A673 (cell line): ENCODE data around the gene CHKA. TPM values are rescaled to one million over a fixed set of nuclear protein-coding genes. Genes with fewer than 3 reads are reported as not detected.

Experiments
- BruUV-seq: library from RNA; stranded (reverse); fragments of 400-500 nt; replicated peaks from 2 replicates; lab custom pipeline; 2021; lab: Mats Ljungman, UMichigan
- CTCF ChIA-PET: fragments of 300-600 bp; sonication (Branson Sonifier 250); formaldehyde crosslinking; loops from one replicate; lab custom pipeline; 2022; ENCODE audit warnings: antibody characterized with exemption; lab: Charles Lee
- POLR2A ChIA-PET: fragments of 300-600 bp; sonication (Branson Sonifier 250); formaldehyde crosslinking; loops from one replicate; lab custom pipeline; 2022; ENCODE audit warnings: antibody characterized with exemption; ENCODE audit not compliant: low non-redundant PET; lab: Charles Lee
- DNase-seq: peaks from one replicate; pipeline ENCODE4 v3.0.0-alpha.2; 2015; ENCODE audit warnings: low spot score
- H3K27ac ChIP-seq: fragments of 200-600 bp; sonication (generic); 2 replicates; pipeline ENCODE4 v1.5.1; 2016; ENCODE audit warnings: mixed run types, low read depth, mild to moderate bottlenecking, mixed read lengths, antibody characterized with exemption, low read length; ENCODE audit not compliant: poor library complexity, severe bottlenecking
- H3K27me3 ChIP-seq: fragments of 200-600 bp; sonication (generic); replicated peaks from 2 replicates; pipeline ENCODE4 v1.6.1; 2017; ENCODE audit warnings: mixed run types, low read depth, mild to moderate bottlenecking, mixed read lengths, antibody characterized with exemption, low read length; ENCODE audit not compliant: insufficient read depth, poor library complexity
- H3K36me3 ChIP-seq: fragments of 200-600 bp; sonication (generic); 2 replicates; pipeline ENCODE4 v1.6.1; 2016; ENCODE audit warnings: mixed run types, mild to moderate bottlenecking, mixed read lengths, antibody characterized with exemption, low read length; ENCODE audit not compliant: insufficient read depth, poor library complexity, severe bottlenecking
- H3K4me1 ChIP-seq: fragments of 200-600 bp; sonication (generic); 2 replicates; pipeline ENCODE4 v1.6.1; 2017; ENCODE audit warnings: mixed run types, mild to moderate bottlenecking, mixed read lengths, antibody characterized with exemption, low read length; ENCODE audit not compliant: insufficient read depth, poor library complexity, severe bottlenecking
- H3K4me3 ChIP-seq: fragments of 200-600 bp; sonication (generic); 2 replicates; pipeline ENCODE4 v1.5.1; 2016; ENCODE audit warnings: low read depth, mixed run types, mild to moderate bottlenecking, mixed read lengths, low read length; ENCODE audit not compliant: poor library complexity, severe bottlenecking
- H3K9me3 ChIP-seq: fragments of 200-600 bp; sonication (generic); 2 replicates; pipeline ENCODE4 v1.6.1; 2016; ENCODE audit warnings: mixed run types, low read depth, mild to moderate bottlenecking, mixed read lengths, antibody characterized with exemption, low read length; ENCODE audit not compliant: poor library complexity, severe bottlenecking
- EZH2 ChIP-seq: fragments of 200-600 bp; sonication (generic); IDR thresholded peaks from 2 replicates; pipeline ENCODE4 v1.6.1; 2017; ENCODE audit warnings: borderline replicate concordance, low read depth, mild to moderate bottlenecking, mixed read lengths, antibody characterized with exemption, low read length; ENCODE audit not compliant: poor library complexity, severe bottlenecking
- intact Hi-C: fragments of 100-400 bp; cut with micrococcal nuclease; formaldehyde crosslinking; loops from one replicate; pipeline ENCODE4 v1.10.0; 2022; ENCODE audit not compliant: unreplicated experiment
- total RNA-seq: library from RNA; stranded (reverse); gene quantifications from 2 replicates; pipeline ENCODE4 v1.2.3, GENCODE V29; 2021
- TF ChIP-seq, protein P1 (sequence below): fragments of 300-800, 200-600 bp; sonication (generic); conservative IDR thresholded peaks from 2 replicates; pipeline ENCODE4 v1.5.1; 2017; ENCODE audit warnings: low read depth, mild to moderate bottlenecking, antibody characterized with exemption, low read length, moderate library complexity, mixed read lengths

CHKA gene
- total RNA-seq, 1 experiment from 2014 or later: 37.5 TPM

DNA sequence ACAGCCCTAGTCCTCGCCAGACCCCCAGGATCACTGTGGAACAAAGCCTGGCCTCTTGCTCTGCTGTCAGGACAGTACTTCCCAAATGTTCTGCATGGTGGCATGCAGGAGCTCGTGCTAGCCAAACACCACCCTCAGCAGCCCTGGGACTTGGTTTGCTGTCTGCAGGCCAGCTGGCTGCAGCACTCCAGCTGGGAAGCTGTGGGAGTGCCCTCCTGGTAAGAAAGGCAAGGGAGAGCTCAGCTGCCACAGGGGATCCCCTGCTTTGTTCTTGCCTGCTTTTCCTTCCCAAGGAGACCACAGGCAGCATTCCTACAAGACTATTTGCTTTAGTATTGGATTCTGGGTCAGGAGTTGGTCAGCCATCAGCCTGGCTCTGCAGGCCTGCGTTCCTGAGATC is 54.4 kb downstream of the CHKA start:
- CTCF ChIA-PET: no interaction called here
- H3K4me3 ChIP-seq: no peak overlapping the region
- no peak overlapping the region for H3K27ac ChIP-seq
- intact Hi-C loops: no loop called here
- no peaks in the 10 kb centered on the region for H3K4me1 ChIP-seq
- BruUV-seq: no TSS peak
- TF ChIP-seq, protein P1, sequence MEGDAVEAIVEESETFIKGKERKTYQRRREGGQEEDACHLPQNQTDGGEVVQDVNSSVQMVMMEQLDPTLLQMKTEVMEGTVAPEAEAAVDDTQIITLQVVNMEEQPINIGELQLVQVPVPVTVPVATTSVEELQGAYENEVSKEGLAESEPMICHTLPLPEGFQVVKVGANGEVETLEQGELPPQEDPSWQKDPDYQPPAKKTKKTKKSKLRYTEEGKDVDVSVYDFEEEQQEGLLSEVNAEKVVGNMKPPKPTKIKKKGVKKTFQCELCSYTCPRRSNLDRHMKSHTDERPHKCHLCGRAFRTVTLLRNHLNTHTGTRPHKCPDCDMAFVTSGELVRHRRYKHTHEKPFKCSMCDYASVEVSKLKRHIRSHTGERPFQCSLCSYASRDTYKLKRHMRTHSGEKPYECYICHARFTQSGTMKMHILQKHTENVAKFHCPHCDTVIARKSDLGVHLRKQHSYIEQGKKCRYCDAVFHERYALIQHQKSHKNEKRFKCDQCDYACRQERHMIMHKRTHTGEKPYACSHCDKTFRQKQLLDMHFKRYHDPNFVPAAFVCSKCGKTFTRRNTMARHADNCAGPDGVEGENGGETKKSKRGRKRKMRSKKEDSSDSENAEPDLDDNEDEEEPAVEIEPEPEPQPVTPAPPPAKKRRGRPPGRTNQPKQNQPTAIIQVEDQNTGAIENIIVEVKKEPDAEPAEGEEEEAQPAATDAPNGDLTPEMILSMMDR: no peak
- TF ChIP-seq EZH2: no peak
- POLR2A ChIA-PET: no interaction called here
- H3K27me3 ChIP-seq: no peaks in the 10 kb centered on the region
- H3K36me3 ChIP-seq: peaks cover 43% of the 10 kb centered on the region
- DNase-seq: no peak
- no peaks in the 10 kb centered on the region for H3K9me3 ChIP-seq

DNA sequence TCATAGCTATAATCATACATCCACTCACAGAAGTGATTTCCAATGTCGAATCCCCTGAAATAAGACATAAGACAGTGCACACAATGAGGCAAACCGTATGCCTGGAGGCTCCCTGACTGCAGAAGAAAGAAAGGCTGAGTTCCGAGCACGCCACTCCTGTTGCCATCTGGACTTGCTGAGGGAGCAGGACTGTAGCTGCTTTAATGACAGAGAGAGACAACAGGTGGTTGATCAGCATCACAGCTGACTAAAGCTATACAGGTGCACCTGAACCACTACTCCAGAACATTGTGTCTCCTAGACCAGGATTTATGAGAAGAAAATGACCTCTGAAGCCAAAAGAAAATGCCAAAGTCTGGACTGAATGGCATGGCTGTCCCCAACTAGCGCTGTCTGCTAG is 55.3 kb downstream of the CHKA start:
- intact Hi-C loops: no loop called here
- DNase-seq: no peak
- H3K27ac ChIP-seq: no peak overlapping the region
- no peak for TF ChIP-seq EZH2
- TF ChIP-seq, protein P1: no peak
- no peaks in the 10 kb centered on the region for H3K9me3 ChIP-seq
- H3K4me1 ChIP-seq: no peaks in the 10 kb centered on the region
- POLR2A ChIA-PET: no interaction called here
- H3K27me3 ChIP-seq: no peaks in the 10 kb centered on the region
- CTCF ChIA-PET: no interaction called here
- H3K36me3 ChIP-seq: peaks cover 49% of the 10 kb centered on the region
- H3K4me3 ChIP-seq: no peak overlapping the region
- BruUV-seq: no TSS peak

DNA sequence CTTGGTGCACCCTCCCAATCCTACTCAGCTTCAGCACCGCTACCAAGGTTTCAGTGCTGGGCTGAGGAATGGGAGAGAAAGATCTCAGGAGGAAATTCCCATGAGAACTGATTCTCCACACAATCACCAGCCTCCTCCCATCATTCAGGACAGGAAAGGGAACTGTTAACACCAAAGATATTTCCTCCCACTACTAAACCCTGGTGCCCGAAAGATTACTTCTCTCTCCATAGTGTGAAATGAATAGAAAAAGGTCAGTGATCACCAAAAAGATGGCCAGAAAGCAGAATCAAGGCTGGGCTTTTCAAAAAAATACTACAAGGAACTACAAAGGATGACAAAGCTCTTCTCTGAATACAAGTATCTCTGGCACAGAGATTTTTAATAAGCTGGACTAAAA is 56.3 kb downstream of the CHKA start:
- Histone ChIP-seq H3K36me3 (peaks cover 48% of the 10 kb centered on the region), H3K27me3 (no peaks in the 10 kb centered on the region), H3K9me3 (no peaks in the 10 kb centered on the region), H3K27ac (no peak overlapping the region), H3K4me3 (no peak overlapping the region), H3K4me1 (no peaks in the 10 kb centered on the region)
- CTCF ChIA-PET: no interaction called here
- BruUV-seq: no TSS peak
- POLR2A ChIA-PET: no interaction called here
- TF ChIP-seq, protein P1: no peak
- no peak for TF ChIP-seq EZH2
- intact Hi-C loops: no loop called here
- DNase-seq: no peak
